Lower leg skin (tissue), 4 donors: ENCODE data around the gene IRF1. TPM values are rescaled to one million over a fixed set of nuclear protein-coding genes. Genes with fewer than 3 reads are reported as not detected.

ENCODE experiments used
- DNase-seq, 2 donors: peaks; one replicate each; pipeline ENCODE4 v3.0.0-alpha.2; 2019; ENCODE audit warnings: low spot score in 2 of 2
- H3K4me3 ChIP-seq: fragments of 200-600 bp; sonication (generic); 2 replicates; pipeline ENCODE4 v1.5.1; 2017; ENCODE audit warnings: mild to moderate bottlenecking, low read depth; ENCODE audit not compliant: poor library complexity, severe bottlenecking
- POLR2A ChIP-seq, 2 donors: fragments of 450-650 bp; IDR thresholded peaks; one replicate each; pipeline ENCODE4 v1.6.1; 2016 to 2017; ENCODE audit warnings: antibody characterized with exemption in 2 of 2, mild to moderate bottlenecking in 1 of 2, moderate library complexity in 1 of 2
- WGBS, 2 donors: methylation state at CpG; one replicate each; pipeline ENCODE4 v1.1.5; 2018; 5-methylcytosine and 5-hydroxymethylcytosine counted together
- intact Hi-C: fragments of 100-400 bp; cut with DNase I; formaldehyde crosslinking; loops from one replicate; pipeline ENCODE4 v1.15.0; 2023; ENCODE audit warnings: low total_unique reads
- total RNA-seq, 4 donors: library from RNA; depleted of rRNA; stranded (reverse); fragments of >200 nt; gene quantifications; one replicate each; pipeline ENCODE4 v1.1.0, GENCODE V29; 2016
- TF ChIP-seq, protein P1 (sequence below), 3 donors: fragments of 450-650 bp; IDR thresholded peaks; one replicate each; pipeline ENCODE4 v1.5.1; 2016; ENCODE audit warnings: antibody characterized with exemption in 3 of 3, mild to moderate bottlenecking in 3 of 3, moderate library complexity in 2 of 3

The IRF1 gene
- total RNA-seq, 4 donors from 2014 or later = 9.6 to 15.0 (median 14.5) TPM

DNA sequence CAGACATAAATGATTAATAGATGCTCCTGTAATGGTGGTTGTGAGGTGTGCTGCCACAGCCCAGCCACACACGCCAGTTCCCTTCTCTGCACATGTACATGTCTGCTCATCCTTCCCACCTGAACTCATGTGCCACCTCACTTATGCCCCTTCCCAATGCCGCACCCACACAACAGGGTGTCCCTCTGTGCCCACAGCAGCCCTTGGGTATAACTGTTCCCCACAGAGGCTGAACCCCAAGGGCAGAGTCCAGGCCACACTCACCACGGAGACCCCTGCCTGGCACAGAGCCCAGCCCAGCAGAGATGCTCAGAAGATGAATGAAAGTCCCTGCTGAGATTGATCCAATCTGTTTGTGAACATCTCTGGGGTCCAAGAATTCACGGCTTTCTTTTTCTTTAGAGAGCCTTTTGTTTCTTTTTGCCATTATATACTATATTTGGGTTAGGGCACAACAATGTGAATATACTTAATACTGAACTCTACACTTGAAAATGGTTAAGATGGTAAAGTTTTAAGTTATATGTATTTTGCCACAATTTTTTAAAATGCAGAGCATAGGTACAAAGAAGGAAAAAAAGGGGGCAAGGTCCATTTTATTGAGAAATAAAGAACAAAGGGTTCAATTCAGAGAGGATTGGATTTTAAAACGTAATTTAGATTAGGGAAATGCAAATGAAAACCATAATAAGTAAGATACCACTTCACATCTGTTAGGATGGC, 29.6 kb downstream of the IRF1 start:
- intact Hi-C loops = no loop called here
- no peak for DNase-seq
- TF ChIP-seq, protein P1, sequence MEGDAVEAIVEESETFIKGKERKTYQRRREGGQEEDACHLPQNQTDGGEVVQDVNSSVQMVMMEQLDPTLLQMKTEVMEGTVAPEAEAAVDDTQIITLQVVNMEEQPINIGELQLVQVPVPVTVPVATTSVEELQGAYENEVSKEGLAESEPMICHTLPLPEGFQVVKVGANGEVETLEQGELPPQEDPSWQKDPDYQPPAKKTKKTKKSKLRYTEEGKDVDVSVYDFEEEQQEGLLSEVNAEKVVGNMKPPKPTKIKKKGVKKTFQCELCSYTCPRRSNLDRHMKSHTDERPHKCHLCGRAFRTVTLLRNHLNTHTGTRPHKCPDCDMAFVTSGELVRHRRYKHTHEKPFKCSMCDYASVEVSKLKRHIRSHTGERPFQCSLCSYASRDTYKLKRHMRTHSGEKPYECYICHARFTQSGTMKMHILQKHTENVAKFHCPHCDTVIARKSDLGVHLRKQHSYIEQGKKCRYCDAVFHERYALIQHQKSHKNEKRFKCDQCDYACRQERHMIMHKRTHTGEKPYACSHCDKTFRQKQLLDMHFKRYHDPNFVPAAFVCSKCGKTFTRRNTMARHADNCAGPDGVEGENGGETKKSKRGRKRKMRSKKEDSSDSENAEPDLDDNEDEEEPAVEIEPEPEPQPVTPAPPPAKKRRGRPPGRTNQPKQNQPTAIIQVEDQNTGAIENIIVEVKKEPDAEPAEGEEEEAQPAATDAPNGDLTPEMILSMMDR (IDR thresholded peaks at IDR 0.05) = no peak
- TF ChIP-seq POLR2A (IDR thresholded peaks at IDR 0.05) = no peak
- WGBS, 2 donors = 60 to 64% methylated on average over 5 of the region's 5 CpGs
- H3K4me3 ChIP-seq = no peak overlapping the region

DNA sequence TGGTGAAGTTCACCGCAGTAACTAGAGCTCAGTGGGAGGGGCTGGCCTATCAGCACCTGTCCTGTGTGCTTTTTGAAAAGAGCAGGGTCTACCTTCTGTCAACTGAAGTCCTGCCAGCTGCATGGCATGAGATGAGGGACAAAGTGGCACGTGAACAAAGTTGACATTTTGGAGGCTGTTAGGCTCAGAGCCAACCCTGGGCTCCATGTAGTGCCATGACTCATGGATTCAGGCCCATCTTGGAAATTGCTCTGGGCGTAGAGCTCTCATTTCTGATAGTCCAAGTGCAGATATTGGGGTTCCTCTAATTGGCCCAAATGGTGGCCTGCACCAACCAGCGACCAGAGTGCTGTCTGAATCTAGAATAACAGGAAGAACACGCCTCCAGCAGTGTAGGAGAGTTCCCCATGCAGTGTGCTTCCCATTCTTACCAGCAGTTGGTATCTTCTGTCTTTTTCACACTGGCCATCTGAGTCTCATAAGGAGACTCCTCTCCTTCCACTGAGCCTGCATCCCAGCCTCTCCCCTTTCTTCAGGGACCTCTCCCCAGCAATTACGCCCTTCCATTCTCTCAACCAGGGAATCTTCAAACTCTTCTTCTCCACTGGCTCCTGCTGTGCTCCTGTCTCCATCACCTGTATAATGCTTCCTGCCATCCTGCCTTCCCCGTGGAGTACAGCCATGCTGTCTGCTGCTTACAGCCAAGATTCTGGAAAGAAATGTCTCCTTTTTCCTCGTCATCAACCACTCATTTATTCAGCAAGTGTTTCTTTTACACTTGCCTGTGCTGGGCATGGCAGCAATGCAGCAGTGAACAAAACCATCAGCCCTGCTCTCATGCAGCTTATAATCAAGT, 30.4 kb downstream of the IRF1 start:
- WGBS, 2 donors = 83 to 85% methylated on average over 8 of the region's 8 CpGs
- intact Hi-C loops = no loop called here
- no peak for DNase-seq
- TF ChIP-seq POLR2A (IDR thresholded peaks at IDR 0.05) = no peak
- TF ChIP-seq, protein P1 (IDR thresholded peaks at IDR 0.05) = no peak
- H3K4me3 ChIP-seq = no peak overlapping the region

DNA sequence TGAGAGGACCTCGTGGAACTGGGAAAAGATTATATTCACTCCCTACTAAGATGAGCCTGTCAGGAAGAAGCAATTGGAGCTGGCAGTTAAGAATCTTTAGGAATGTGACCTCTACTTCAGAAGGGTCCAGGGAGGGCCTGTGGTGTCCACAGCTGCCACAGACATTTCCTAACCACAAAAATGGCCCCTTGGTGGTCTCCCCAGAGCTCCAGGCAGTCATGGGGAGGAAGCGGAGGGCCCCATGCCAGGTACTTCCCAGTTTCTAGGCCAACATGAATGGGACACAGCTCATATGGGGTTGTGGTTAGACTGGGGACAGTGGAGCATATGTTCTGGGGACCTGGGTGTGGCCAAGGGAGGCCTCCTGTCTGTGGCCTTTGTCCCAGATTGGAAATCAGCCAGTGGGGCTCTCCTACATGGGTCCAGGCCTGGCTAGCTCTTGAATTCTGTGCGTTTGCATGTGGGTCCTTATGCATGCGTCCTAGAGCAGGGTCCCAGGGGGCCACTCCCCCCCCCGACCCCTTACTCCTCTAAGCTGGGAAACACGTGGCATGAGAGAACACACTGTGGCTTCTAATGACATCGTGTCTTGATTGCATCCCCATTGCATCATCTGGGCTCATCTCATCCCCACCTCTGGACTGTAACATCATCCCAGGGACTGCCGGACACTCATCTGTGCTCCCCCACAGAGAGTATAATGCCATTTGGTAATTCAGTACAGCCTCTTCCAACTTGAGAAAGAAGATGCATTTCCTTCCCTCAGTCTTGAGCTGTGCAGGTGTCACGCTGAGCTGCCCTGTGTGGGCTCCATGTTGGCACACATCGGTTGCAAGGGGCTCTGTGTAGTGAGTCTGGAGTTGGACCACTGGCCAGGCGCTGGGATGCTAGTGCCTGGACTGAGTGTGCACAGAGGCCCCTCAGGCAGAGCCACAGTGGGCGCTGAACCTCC, 31.3 kb downstream of the IRF1 start:
- H3K4me3 ChIP-seq = no peak overlapping the region
- intact Hi-C loops = no loop called here
- WGBS, 2 donors = 85 to 90% methylated on average over 10 to 12 of the region's 12 CpGs
- no peak for TF ChIP-seq POLR2A (IDR thresholded peaks at IDR 0.05)
- TF ChIP-seq, protein P1 (IDR thresholded peaks at IDR 0.05) = no peak
- DNase-seq = no peak

DNA sequence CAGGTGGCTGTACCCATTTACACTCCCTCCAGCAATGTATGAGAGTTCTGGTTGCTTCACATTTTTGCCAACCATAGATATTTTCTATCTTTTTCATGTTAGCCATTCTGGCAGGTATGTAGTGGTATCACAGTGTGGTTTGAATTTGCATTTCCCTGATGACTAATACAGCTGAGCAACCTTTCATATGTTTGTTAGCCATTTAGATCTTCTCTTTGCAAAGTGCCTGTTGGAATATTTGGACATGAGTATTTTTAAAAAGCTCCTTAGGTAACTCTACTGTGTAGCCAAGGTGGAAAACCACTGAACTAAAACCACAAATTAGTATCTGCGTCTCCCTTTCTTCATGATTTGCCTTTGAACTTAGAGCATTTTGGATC, 31.9 kb downstream of the IRF1 start:
- 50 to 62% methylated on average over 1 of the region's 1 CpG for WGBS, 2 donors
- TF ChIP-seq, protein P1 (IDR thresholded peaks at IDR 0.05) = no peak
- TF ChIP-seq POLR2A (IDR thresholded peaks at IDR 0.05) = no peak

DNA sequence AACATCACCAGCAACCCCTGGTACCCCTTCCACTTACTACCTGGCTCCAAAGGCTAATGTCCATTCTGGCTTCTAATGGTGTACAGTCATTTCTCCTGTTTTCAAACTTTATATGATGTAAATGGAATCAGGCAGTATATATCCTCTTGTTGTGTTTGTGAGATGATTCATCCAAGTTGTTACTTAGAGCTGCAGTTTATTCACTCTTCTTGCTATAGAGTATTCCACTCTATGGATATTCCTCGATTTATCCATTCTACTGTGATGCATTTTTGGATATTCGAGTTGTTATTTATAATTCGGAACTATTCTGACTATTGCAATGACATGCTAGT, 32.4 kb downstream of the IRF1 start:
- WGBS, 2 donors = 81 to 82% methylated on average over 3 of the region's 3 CpGs
- intact Hi-C loops = no loop called here
- TF ChIP-seq, protein P1 (IDR thresholded peaks at IDR 0.05) = no peak
- DNase-seq = no peak
- H3K4me3 ChIP-seq = no peak overlapping the region

More for the DNA sequence above, 31.9 kb downstream of the IRF1 start:
- DNase-seq = no peak
- intact Hi-C loops = no loop called here
- H3K4me3 ChIP-seq = no peak overlapping the region
